ENCODE measurements around the gene ADAM19. TPM values are rescaled to one million over a fixed set of nuclear protein-coding genes. Genes with fewer than 3 reads are reported as not detected.
A peak's percentile ranks its signal among the peaks of the same experiment; 100 is the strongest.

ADAM19 gene
- total and polyA plus RNA-seq, 7 donors: 0.27 to 4.5 (median 1.4) TPM

GRCh38 chr5:157445745-157446411 lies 129.7 kb downstream of the ADAM19 start:
- no peak for ATAC-seq
- intact Hi-C loops (cut with DNase I): no loop called here
- Histone ChIP-seq H3K27ac (no peak overlapping the region), H3K9me3 (no peaks in the 10 kb centered on the region), H3K27me3 (ENCODE audit: insufficient read depth in 3 of 3, low read length in 2 of 3) (no peaks in the 10 kb centered on the region), H3K4me1 (peaks cover 13% of the 10 kb centered on the region), H3K36me3 (ENCODE audit: insufficient read depth in 1 of 2, low read depth in 1 of 2) (no peaks in the 10 kb centered on the region), H3K4me3 (no peak overlapping the region)
- no peak for DNase-seq
- no peak for TF ChIP-seq CTCF (IDR thresholded peaks at IDR 0.05)
- WGBS, 3 donors: 91 to 93% (median 91%) methylated on average over 5 of the region's 5 CpGs

- Histone ChIP-seq H3K4me1 (peaks cover 8% of the 10 kb centered on the region), H3K4me3 (no peak overlapping the region), H3K36me3 (ENCODE audit: insufficient read depth in 1 of 2, low read depth in 1 of 2) (no peaks in the 10 kb centered on the region), H3K9me3 (no peaks in the 10 kb centered on the region), H3K27me3 (ENCODE audit: insufficient read depth in 3 of 3, low read length in 2 of 3) (no peaks in the 10 kb centered on the region), H3K27ac (no peak overlapping the region)
- 65 to 79% (median 66%) methylated on average over 4 of the region's 4 CpGs for WGBS, 3 donors
- intact Hi-C loops (cut with DNase I): no loop called here
- no peak for TF ChIP-seq CTCF (IDR thresholded peaks at IDR 0.05)
- DNase-seq: peak in 1 of 2 donors; percentile 45
- ATAC-seq: no peak
These were observed 131.4 kb downstream of the ADAM19 start for GRCh38 chr5:157444224-157444623.

GRCh38 chr5:157443041-157443549 lies 132.5 kb downstream of the ADAM19 start:
- DNase-seq (no peak), ATAC-seq (no peak)
- H3K4me1 ChIP-seq: no peaks in the 10 kb centered on the region
- TF ChIP-seq CTCF (IDR thresholded peaks at IDR 0.05): no peak
- H3K27me3 ChIP-seq (ENCODE audit: insufficient read depth in 3 of 3, low read length in 2 of 3): no peaks in the 10 kb centered on the region
- H3K9me3 ChIP-seq: no peaks in the 10 kb centered on the region
- no peak overlapping the region for H3K4me3 ChIP-seq
- WGBS, 3 donors: 56 to 61% (median 60%) methylated on average over 7 of the region's 7 CpGs
- H3K36me3 ChIP-seq (ENCODE audit: insufficient read depth in 1 of 2, low read depth in 1 of 2): no peaks in the 10 kb centered on the region
- intact Hi-C loops (cut with DNase I): no loop called here
- no peak overlapping the region for H3K27ac ChIP-seq

DNA sequence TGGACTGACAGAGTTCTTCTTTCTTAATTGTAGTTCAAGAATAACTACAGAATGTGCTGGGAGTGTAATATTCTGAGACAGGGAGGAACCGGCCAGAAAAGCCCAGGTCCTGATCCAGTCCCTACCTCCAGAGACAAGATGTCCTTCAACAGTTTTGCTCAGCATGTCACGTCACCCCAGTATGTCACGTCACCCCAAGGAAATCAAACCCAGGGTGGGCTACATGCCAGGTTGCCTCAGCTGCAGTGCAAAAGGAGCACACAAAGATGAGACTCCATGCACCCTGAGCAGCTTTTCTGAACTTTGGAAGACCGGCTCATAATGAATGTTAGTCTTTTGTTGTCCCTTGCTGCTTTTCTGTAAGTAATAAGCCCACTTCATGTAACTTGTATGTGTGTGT lies 141.5 kb downstream of the ADAM19 start:
- Histone ChIP-seq H3K27ac (no peak overlapping the region), H3K4me1 (no peaks in the 10 kb centered on the region), H3K27me3 (ENCODE audit: insufficient read depth in 3 of 3, low read length in 2 of 3) (no peaks in the 10 kb centered on the region), H3K9me3 (no peaks in the 10 kb centered on the region), H3K36me3 (ENCODE audit: insufficient read depth in 1 of 2, low read depth in 1 of 2) (no peaks in the 10 kb centered on the region), H3K4me3 (no peak overlapping the region)
- WGBS, 3 donors: 76 to 98% (median 88%) methylated on average over 4 of the region's 4 CpGs
- DNase-seq: no peak
- no peak for TF ChIP-seq CTCF (IDR thresholded peaks at IDR 0.05)
- ATAC-seq: no peak
- intact Hi-C loops (cut with DNase I): loop anchor here (5.0 to 10.0 kb wide), 3 partner anchors 107 to 311 kb away; partner anchors contain the start of gene LSM11 (in 1 of the 2)

Measured in psoas muscle (tissue), 8 donors.